IMR-90 (cell line): ENCODE measurements around the gene TTC1. TPM values are rescaled to one million over a fixed set of nuclear protein-coding genes. Genes with fewer than 3 reads are reported as not detected.

Experiments used
- ATAC-seq: fragments of 200-7000 bp; cut with Tn5 transposase; 2 replicates; pipeline ENCODE4 v1.9.1; 2020; ENCODE audit warnings: low read depth, mild to moderate bottlenecking, moderate library complexity
- BruUV-seq: library from RNA; stranded (reverse); fragments of 400-500 nt; replicated peaks from 2 replicates; lab custom pipeline; 2021; lab: Mats Ljungman, UMichigan
- CTCF ChIA-PET: fragments of 300-600 bp; formaldehyde crosslinking; extraction: SDS; loops from one replicate; lab custom pipeline; 2021; ENCODE audit warnings: antibody characterized with exemption; lab: Yijun Ruan, JAX
- POLR2A ChIA-PET: fragments of 300-600 bp; sonication (Branson Sonifier 250); formaldehyde crosslinking; loops from one replicate; lab custom pipeline; 2022; ENCODE audit warnings: antibody characterized with exemption; ENCODE audit not compliant: unreplicated experiment; lab: Charles Lee
- DNase-seq: peaks from one replicate; pipeline ENCODE4 v3.0.0; 2013
- H2AFZ ChIP-seq: replicated peaks from 2 replicates; pipeline ENCODE3; 2013; ENCODE audit warnings: low read length, mild to moderate bottlenecking; ENCODE audit not compliant: poor library complexity
- H2AK5ac ChIP-seq: 2 replicates; pipeline ENCODE4 v1.6.1; 2013; ENCODE audit warnings: low read depth, low read length, inconsistent platforms
- H2AK9ac ChIP-seq: replicated peaks from 2 replicates; pipeline ENCODE3; 2013; ENCODE audit warnings: mild to moderate bottlenecking, low read depth, low read length, moderate library complexity; ENCODE audit not compliant: poor library complexity
- H2BK120ac ChIP-seq: 2 replicates; pipeline ENCODE4 v1.6.1; 2013; ENCODE audit warnings: low read depth, low read length, inconsistent platforms
- H2BK15ac ChIP-seq: 3 replicates; pipeline ENCODE4 v1.6.1; 2013; ENCODE audit warnings: low read depth, low read length, inconsistent platforms
- H2BK20ac ChIP-seq: 2 replicates; pipeline ENCODE4 v1.6.1; 2013; ENCODE audit warnings: low read depth, mild to moderate bottlenecking, inconsistent platforms, low read length, moderate library complexity
- H2BK5ac ChIP-seq: 2 replicates; pipeline ENCODE4 v1.6.1; 2013; ENCODE audit warnings: mild to moderate bottlenecking, low read depth, low read length, inconsistent platforms; ENCODE audit not compliant: poor library complexity, severe bottlenecking
- H3K14ac ChIP-seq: replicated peaks from 2 replicates; pipeline ENCODE4 v1.6.1; 2013; ENCODE audit warnings: low read depth, low read length, inconsistent platforms
- H3K18ac ChIP-seq: 2 replicates; pipeline ENCODE4 v1.6.1; 2013; ENCODE audit warnings: low read depth, low read length, control low read depth
- H3K23ac ChIP-seq: 2 replicates; pipeline ENCODE4 v1.6.1; 2013; ENCODE audit warnings: low read depth, low read length, inconsistent platforms
- H3K27ac ChIP-seq: 2 replicates; pipeline ENCODE4 v1.5.1; 2013; ENCODE audit warnings: mild to moderate bottlenecking, control low read depth, low read length; ENCODE audit not compliant: insufficient read depth
- H3K27me3 ChIP-seq: 2 replicates; pipeline ENCODE4 v1.6.1; 2013; ENCODE audit warnings: low read length; ENCODE audit not compliant: control insufficient read depth, insufficient read depth
- H3K36me3 ChIP-seq: 2 replicates; pipeline ENCODE4 v1.6.1; 2013; ENCODE audit warnings: low read length, mixed read lengths; ENCODE audit not compliant: control insufficient read depth, insufficient read depth
- H3K4ac ChIP-seq: 2 replicates; pipeline ENCODE4 v1.6.1; 2013; ENCODE audit warnings: low read depth, low read length, inconsistent platforms
- H3K4me1 ChIP-seq: 2 replicates; pipeline ENCODE4 v1.6.1; 2013; ENCODE audit warnings: low read length, mixed read lengths; ENCODE audit not compliant: control insufficient read depth, insufficient read depth
- H3K4me2 ChIP-seq: 2 replicates; pipeline ENCODE4 v1.6.1; 2013; ENCODE audit warnings: low read depth, mild to moderate bottlenecking, control low read depth, low read length, moderate library complexity
- H3K4me3 ChIP-seq: 2 replicates; pipeline ENCODE4 v1.5.1; 2013; ENCODE audit warnings: low read depth, mild to moderate bottlenecking, control low read depth, low read length, moderate library complexity; ENCODE audit not compliant: insufficient read depth
- H3K56ac ChIP-seq: 2 replicates; pipeline ENCODE4 v1.6.1; 2013; ENCODE audit warnings: low read length, inconsistent platforms; ENCODE audit not compliant: insufficient read depth; ENCODE audit errors: extremely low read depth
- H3K79me1 ChIP-seq, 2 experiments: 2 replicates each; pipeline ENCODE4 v1.6.1; 2013; ENCODE audit warnings: low read length in 2 of 2, inconsistent platforms in 1 of 2, low read depth in 1 of 2
- H3K9ac ChIP-seq: 2 replicates; pipeline ENCODE4 v1.6.1; 2013; ENCODE audit warnings: low read depth, low read length, control low read depth
- H3K9me1 ChIP-seq: 2 replicates; pipeline ENCODE4 v1.6.1; 2013; ENCODE audit warnings: low read length, inconsistent platforms; ENCODE audit not compliant: insufficient read depth
- H3K9me3 ChIP-seq: 2 replicates; pipeline ENCODE4 v1.6.1; 2013; ENCODE audit warnings: low read length; ENCODE audit not compliant: control insufficient read depth, insufficient read depth
- H4K20me1 ChIP-seq: 2 replicates; pipeline ENCODE4 v1.6.1; 2013; ENCODE audit warnings: low read length, inconsistent platforms; ENCODE audit not compliant: insufficient read depth
- H4K5ac ChIP-seq: 2 replicates; pipeline ENCODE4 v1.6.1; 2013; ENCODE audit warnings: mild to moderate bottlenecking, low read depth, low read length, control low read depth
- H4K8ac ChIP-seq, 2 experiments: 2 replicates each; pipeline ENCODE4 v1.6.1; 2013; ENCODE audit warnings: low read depth in 2 of 2, low read length in 2 of 2, control low read depth in 1 of 2, inconsistent platforms in 1 of 2
- H4K91ac ChIP-seq: 2 replicates; pipeline ENCODE4 v1.6.1; 2013; ENCODE audit warnings: low read depth, low read length, inconsistent platforms; ENCODE audit not compliant: insufficient read depth
- MXI1 ChIP-seq: IDR thresholded peaks from 2 replicates; pipeline ENCODE4 v1.6.1; 2012; ENCODE audit warnings: low read depth, mild to moderate bottlenecking, low read length, moderate library complexity, borderline replicate concordance
- RAD21 ChIP-seq: IDR thresholded peaks from 2 replicates; pipeline ENCODE4 v1.6.1; 2012; ENCODE audit warnings: low read length, improper control_type of control experiment
- WGBS, 2 experiments: methylation state at CpG; one replicate each; pipeline versions ENCODE4 v1.1.5 to v1.1.7; 2013; ENCODE audit warnings: missing lambda C conversion rate in 2 of 2; ENCODE audit not compliant: insufficient read length in 1 of 2; ENCODE audit errors: extremely low coverage in 2 of 2; 5-methylcytosine and 5-hydroxymethylcytosine counted together
- dilution Hi-C: fragments of 300-500 bp; cut with HindIII; formaldehyde crosslinking; loops from one replicate; pipeline ENCODE4 v1.14.3; 2018; ENCODE audit warnings: low sequenced_read_pairs; ENCODE audit not compliant: unreplicated experiment
- in situ Hi-C: fragments of 300-500 bp; cut with MboI; formaldehyde crosslinking; loops from 3 replicates; pipeline ENCODE4 v1.14.3; 2019; ENCODE audit warnings: low sequenced_read_pairs, inconsistent platforms, mixed read lengths
- intact Hi-C: fragments of 100-400 bp; cut with micrococcal nuclease; formaldehyde crosslinking; loops from 2 replicates; pipeline ENCODE4 v1.10.0; 2022
- polyA plus RNA-seq, 3 experiments: library from polyadenylated mRNA; depleted of rRNA; stranded (reverse); fragments of >200 nt; gene quantifications; 2 replicates each; pipeline ENCODE4 v1.2.3, GENCODE V29; 2012; ENCODE audit warnings: low replicate concordance in 1 of 3
- total RNA-seq: library from RNA; depleted of rRNA; stranded (reverse); fragments of >200 nt; gene quantifications from 2 replicates; pipeline ENCODE4 v1.2.3, GENCODE V29; 2012

The TTC1 gene
- total and polyA plus RNA-seq, 2 of the 4 experiments (the other 2 are of a cell fraction) = 23.1 to 41.1 TPM

DNA sequence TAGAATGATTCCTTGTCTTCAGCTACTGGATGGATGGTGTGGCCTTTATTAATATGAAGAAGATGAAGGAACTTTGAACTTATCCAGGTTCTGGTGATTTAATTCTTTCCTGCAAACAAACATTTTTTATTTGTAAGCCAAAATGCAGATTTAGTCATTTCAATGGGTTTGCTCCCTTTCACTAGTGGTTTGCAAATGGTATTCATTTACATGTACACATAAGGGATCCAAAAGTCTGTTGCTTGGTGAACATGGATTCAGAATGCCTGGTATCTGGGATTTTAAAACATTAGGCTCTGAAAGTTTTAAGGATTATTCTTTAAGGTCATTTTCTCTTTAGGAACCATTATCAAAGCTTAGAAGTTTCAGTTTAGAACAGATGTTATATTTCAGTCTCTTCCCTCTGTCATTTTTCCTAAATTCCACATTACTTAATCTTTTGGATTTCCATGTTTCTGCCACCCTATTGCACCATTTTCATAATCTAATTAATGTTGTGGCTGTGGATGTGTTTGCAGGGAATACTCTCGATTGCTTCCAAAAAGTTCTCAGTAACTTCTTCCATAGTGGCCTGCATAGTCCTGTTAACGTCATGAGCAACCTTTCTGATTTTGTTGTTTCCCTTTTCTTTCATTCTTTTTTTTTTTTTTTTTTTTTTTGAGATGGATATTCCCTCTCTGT, 10.1 kb downstream of the TTC1 start:
- H3K79me1 ChIP-seq = peaks cover 26 to 47% of the 10 kb centered on the region in 2 experiments
- CTCF ChIA-PET = no interaction called here
- H4K20me1 ChIP-seq = peaks cover 9% of the 10 kb centered on the region; the same call in 1 of the 2 replicates
- intact Hi-C loops = no loop called here
- no peak overlapping the region for H2BK5ac ChIP-seq
- H3K14ac ChIP-seq = no peak overlapping the region
- no peak overlapping the region for H3K4ac ChIP-seq
- H2AK9ac ChIP-seq = no peak overlapping the region
- H3K9me1 ChIP-seq = peaks cover 6% of the 10 kb centered on the region
- peaks cover 5% of the 10 kb centered on the region; the same call in 1 of the 2 replicates for H3K36me3 ChIP-seq
- no CpG with 5 or more reads among the region's 2 CpGs for WGBS, 2 experiments
- BruUV-seq = no TSS peak
- in situ Hi-C loops = no loop called here
- no peak overlapping the region for H3K56ac ChIP-seq
- no peaks in the 10 kb centered on the region for H3K9me3 ChIP-seq
- no peak overlapping the region for H2BK15ac ChIP-seq
- H4K5ac ChIP-seq = no peak overlapping the region
- no peak overlapping the region for H3K4me3 ChIP-seq
- ATAC-seq = no peak
- no peak for DNase-seq
- H2BK20ac ChIP-seq = no peak overlapping the region
- H3K23ac ChIP-seq = no peak overlapping the region
- H3K4me2 ChIP-seq = no peak overlapping the region
- dilution Hi-C loops = loop anchor here (25.0 kb wide), 1 partner anchor 343 kb away; the partner anchor contains the start of gene C1QTNF2
- no peak overlapping the region for H2BK120ac ChIP-seq
- H3K4me1 ChIP-seq = peaks cover 11% of the 10 kb centered on the region
- no peak overlapping the region for H2AK5ac ChIP-seq
- POLR2A ChIA-PET = no interaction called here
- H4K91ac ChIP-seq = no peak overlapping the region
- TF ChIP-seq MXI1 (no peak), RAD21 (no peak)
- H2AFZ ChIP-seq = no peak overlapping the region
- H3K27me3 ChIP-seq = no peaks in the 10 kb centered on the region
- no peak overlapping the region for H3K18ac ChIP-seq
- H3K9ac ChIP-seq = no peak overlapping the region
- peak overlapping the region; percentile 52; the same call in 1 of the 2 replicates for H3K27ac ChIP-seq
- H4K8ac ChIP-seq = no peak overlapping the region
